K562 (cell line): ENCODE data around the gene MED29. TPM values are rescaled to one million over a fixed set of nuclear protein-coding genes. Genes with fewer than 3 reads are reported as not detected.

Experiments used
- CLOCK ChIP-seq: fragments of 250-450 bp; sonication (Bioruptor Pico); IDR thresholded peaks from 2 replicates; pipeline ENCODE4 v1.4.0; 2020; ENCODE audit warnings: mild to moderate bottlenecking, moderate library complexity, borderline replicate concordance
- CREB3L1 ChIP-seq: fragments of 450-650 bp; IDR thresholded peaks from 2 replicates; pipeline ENCODE4 v1.6.1; 2014; ENCODE audit warnings: low read depth, mild to moderate bottlenecking, moderate library complexity, borderline replicate concordance
- FOXA1 ChIP-seq: fragments of 450-650 bp; IDR thresholded peaks from 2 replicates; pipeline ENCODE4 v1.6.1; 2016; ENCODE audit warnings: mild to moderate bottlenecking, borderline replicate concordance
- KHSRP ChIP-seq: fragments of 450-650 bp; IDR thresholded peaks from 2 replicates; pipeline ENCODE4 v1.6.1; 2017
- LCOR ChIP-seq: sonication (generic); formaldehyde crosslinking; IDR thresholded peaks from 2 replicates; pipeline ENCODE4 v1.8.0; 2022; ENCODE audit warnings: mild to moderate bottlenecking, missing genetic modification reagents
- MYBL2 ChIP-seq, 2 experiments: fragments of 450-650 bp in 1 of 2; sonication (generic) in 1 of 2; formaldehyde crosslinking in 1 of 2; IDR thresholded peaks; 2 replicates each; pipeline versions ENCODE4 v1.6.1 to v1.8.1; 2017 to 2022; ENCODE audit warnings: borderline replicate concordance in 1 of 2, inconsistent platforms in 1 of 2, low read depth in 1 of 2, mild to moderate bottlenecking in 1 of 2, missing genetic modification reagents in 1 of 2, moderate library complexity in 1 of 2
- PURB ChIP-seq: sonication (generic); formaldehyde crosslinking; IDR thresholded peaks from 2 replicates; pipeline ENCODE4 v1.9.0; 2021; ENCODE audit warnings: low read depth, mild to moderate bottlenecking, missing genetic modification reagents
- SMC3 ChIP-seq: conservative IDR thresholded peaks from 2 replicates; pipeline ENCODE4 v1.6.1; 2011; ENCODE audit warnings: low read depth, low read length, improper control_type of control experiment; ENCODE audit not compliant: insufficient read depth
- SP1 ChIP-seq: sonication (generic); formaldehyde crosslinking; IDR thresholded peaks from 2 replicates; pipeline ENCODE4 v1.8.1; 2022; ENCODE audit warnings: mild to moderate bottlenecking, missing genetic modification reagents
- SRSF3 ChIP-seq: fragments of 200-400 bp; formaldehyde crosslinking; IDR thresholded peaks from 2 replicates; pipeline ENCODE4 v1.6.1; 2016; ENCODE audit warnings: mild to moderate bottlenecking, low read length, moderate library complexity; ENCODE audit not compliant: insufficient read depth
- THAP12 ChIP-seq: fragments of 250-450 bp; sonication (Bioruptor Pico); IDR thresholded peaks from 2 replicates; pipeline ENCODE4 v1.9.0; 2021; ENCODE audit warnings: mild to moderate bottlenecking, inconsistent platforms
- ZBTB9 ChIP-seq: fragments of 450-650 bp; formaldehyde crosslinking; IDR thresholded peaks from 2 replicates; pipeline ENCODE4 v1.4.0; 2020; ENCODE audit warnings: mild to moderate bottlenecking, moderate library complexity
- ZNF507 ChIP-seq: conservative IDR thresholded peaks from 2 replicates; pipeline ENCODE4 v1.6.1; 2017; ENCODE audit warnings: missing genetic modification characterization, missing compliant biosample characterization
- ZNF76 ChIP-seq: fragments of 250-450 bp; sonication (Bioruptor Pico); IDR thresholded peaks from 2 replicates; pipeline ENCODE4 v1.4.0; 2020; ENCODE audit warnings: mild to moderate bottlenecking, moderate library complexity, borderline replicate concordance
- polyA plus RNA-seq, 8 experiments: library from polyadenylated mRNA; depleted of rRNA in 4 of 8; stranded (reverse) in 5 of 8; unstranded in 3 of 8; fragments of >200 nt; fragmentation: Nextera tagmentation in 2 of 8; fragmentation: Illumina TruSeq in 1 of 8; extraction: Ambion mirVana in 2 of 8; extraction: Trizol in 1 of 8; gene quantifications; 2 replicates each; pipeline versions ENCODE4 v1.2.1 to v1.2.3, GENCODE V29; 2011 to 2014; ENCODE audit warnings: inconsistent platforms in 1 of 8, missing spikeins in 1 of 8
- total RNA-seq, 7 experiments: library from RNA; depleted of rRNA in 6 of 7; stranded (reverse); fragments of >200 nt in 6 of 7; fragmentation: Illumina TruSeq in 2 of 7; extraction: Trizol in 2 of 7; gene quantifications; 2 replicates each; pipeline versions ENCODE4 v1.2.1 to v1.2.3, GENCODE V29; 2011 to 2021; ENCODE audit warnings: low replicate concordance in 1 of 7
- TF ChIP-seq, protein P1 (sequence below): fragments of 250-450 bp; sonication (Bioruptor Pico); IDR thresholded peaks from 2 replicates; pipeline ENCODE4 v1.4.0; 2020; ENCODE audit warnings: borderline replicate concordance

MED29 gene
- total and polyA plus RNA-seq, 9 of the 15 experiments (the other 6 are each of a cell fraction or from before 2014, with no cell fraction given), result 1.8 to 22.6 (median 12.4) TPM

GRCh38 chr19:39402346-39403300, 11.4 kb downstream of the MED29 start (continued):
- peak; percentile 25; the same call in 1 of the 2 replicates for TF ChIP-seq THAP12 (CRISPR knock-in tag)
- peak; percentile 42; the same call in 1 of the 2 replicates for TF ChIP-seq CREB3L1
- 0 out of 2 replicates have a peak, but pooled peaks have one; percentile 59 for TF ChIP-seq SRSF3
- no peak for TF ChIP-seq PURB (CRISPR knock-in tag)
- TF ChIP-seq LCOR (CRISPR knock-in tag), result peak; percentile 51; the same call in 1 of the 2 replicates
- peak; percentile 73; the same call in 1 of the 2 replicates for TF ChIP-seq SP1
- 0 out of 2 replicates have a peak, but pooled peaks have one; percentile 9 for TF ChIP-seq SMC3
- TF ChIP-seq, protein P1, sequence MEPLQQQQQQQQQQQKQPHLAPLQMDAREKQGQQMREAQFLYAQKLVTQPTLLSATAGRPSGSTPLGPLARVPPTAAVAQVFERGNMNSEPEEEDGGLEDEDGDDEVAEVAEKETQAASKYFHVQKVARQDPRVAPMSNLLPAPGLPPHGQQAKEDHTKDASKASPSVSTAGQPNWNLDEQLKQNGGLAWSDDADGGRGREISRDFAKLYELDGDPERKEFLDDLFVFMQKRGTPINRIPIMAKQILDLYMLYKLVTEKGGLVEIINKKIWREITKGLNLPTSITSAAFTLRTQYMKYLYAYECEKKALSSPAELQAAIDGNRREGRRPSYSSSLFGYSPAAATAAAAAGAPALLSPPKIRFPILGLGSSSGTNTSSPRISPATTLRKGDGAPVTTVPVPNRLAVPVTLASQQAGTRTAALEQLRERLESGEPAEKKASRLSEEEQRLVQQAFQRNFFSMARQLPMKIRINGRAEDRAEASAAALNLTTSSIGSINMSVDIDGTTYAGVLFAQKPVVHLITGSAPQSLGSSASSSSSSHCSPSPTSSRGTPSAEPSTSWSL (CRISPR knock-in tag), result no peak
- no peak for TF ChIP-seq FOXA1
- TF ChIP-seq ZBTB9, result peak; percentile 84; the same call in 1 of the 2 replicates
- peak; percentile 68; the same call in 1 of the 2 replicates for TF ChIP-seq CLOCK (CRISPR knock-in tag)
- no peak for TF ChIP-seq MYBL2 (IDR thresholded peaks at IDR 0.05; ENCODE audit: low read depth)
- no peak for TF ChIP-seq MYBL2 (CRISPR knock-in tag; IDR thresholded peaks at IDR 0.05; ENCODE audit: borderline replicate concordance)
- TF ChIP-seq ZNF507 (tag), result no peak
- TF ChIP-seq KHSRP, result no peak
- TF ChIP-seq ZNF76, result 0 out of 2 replicates have a peak, but pooled peaks have one; percentile 48
